Stimulated activated naive CD4-positive, alpha-beta T cell treated with Interleukin-2 at 50 U/mL for 16 hours (primary cell): ENCODE measurements around the gene ACOX2.
"Not testable (repeated sequence)": the region's sequence is repeated elsewhere in the genome, so short reads cannot be mapped to it uniquely, and the experiment has no call there.

Source experiments
- DNase-seq: peaks from one replicate; lab custom pipeline; 2025; lab: John Stamatoyannopoulos, UW

The ACOX2 gene

DNA sequence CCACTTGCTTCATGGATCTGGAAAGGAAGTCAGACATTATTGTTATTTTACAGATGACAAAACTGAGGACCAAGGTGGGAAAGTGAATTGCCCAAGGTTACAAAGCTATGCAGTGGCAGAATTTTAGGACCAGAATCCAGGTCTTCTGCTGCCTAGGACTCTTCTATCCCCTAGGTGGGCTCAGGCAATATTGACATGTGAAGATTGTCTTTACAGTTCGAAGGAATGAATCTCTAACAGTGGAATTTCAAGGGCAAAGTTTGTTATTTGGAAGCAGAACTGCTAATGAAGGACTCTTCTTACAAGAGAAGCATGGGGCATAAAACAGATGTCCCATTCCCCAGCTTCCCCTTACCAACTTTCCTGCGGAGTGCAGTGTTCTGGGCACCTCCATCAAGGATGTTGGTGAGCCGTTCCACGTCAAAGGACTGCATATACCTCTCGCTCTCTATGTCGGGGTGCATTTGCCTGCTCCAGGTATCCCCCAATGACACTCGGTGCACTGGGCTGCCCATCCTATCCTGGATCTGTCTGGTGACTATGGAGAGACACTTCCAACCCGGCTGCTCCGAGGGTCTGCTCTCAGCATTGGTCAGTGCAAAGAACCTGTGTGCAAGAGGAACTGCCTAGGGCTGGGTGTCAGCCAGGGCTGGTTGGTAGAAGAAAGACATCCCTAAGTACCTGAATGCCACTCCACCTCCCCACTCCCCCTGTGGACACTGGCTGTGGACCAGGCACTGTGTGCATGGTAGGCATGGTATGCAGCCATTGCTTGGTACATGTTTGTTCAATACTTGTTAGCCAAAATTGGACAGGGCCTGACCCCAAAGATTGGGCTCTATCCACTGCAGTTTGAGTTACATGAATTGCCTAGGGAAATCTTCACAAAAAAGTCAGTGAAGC lies 2.1 kb downstream of the ACOX2 start:
- DNase-seq, result no peak

GRCh38 chr3:58532794-58533220 lies 4.2 kb downstream of the ACOX2 start:
- DNase-seq, result peak; percentile 73

- no peak for DNase-seq
Measured at GRCh38 chr3:58531956-58532355, 5.0 kb downstream of the ACOX2 start.

- no peak for DNase-seq
Measured at GRCh38 chr3:58531555-58531954, 5.4 kb downstream of the ACOX2 start.

- DNase-seq, result no peak
Measured at GRCh38 chr3:58530354-58530865, 6.6 kb downstream of the ACOX2 start.

DNA sequence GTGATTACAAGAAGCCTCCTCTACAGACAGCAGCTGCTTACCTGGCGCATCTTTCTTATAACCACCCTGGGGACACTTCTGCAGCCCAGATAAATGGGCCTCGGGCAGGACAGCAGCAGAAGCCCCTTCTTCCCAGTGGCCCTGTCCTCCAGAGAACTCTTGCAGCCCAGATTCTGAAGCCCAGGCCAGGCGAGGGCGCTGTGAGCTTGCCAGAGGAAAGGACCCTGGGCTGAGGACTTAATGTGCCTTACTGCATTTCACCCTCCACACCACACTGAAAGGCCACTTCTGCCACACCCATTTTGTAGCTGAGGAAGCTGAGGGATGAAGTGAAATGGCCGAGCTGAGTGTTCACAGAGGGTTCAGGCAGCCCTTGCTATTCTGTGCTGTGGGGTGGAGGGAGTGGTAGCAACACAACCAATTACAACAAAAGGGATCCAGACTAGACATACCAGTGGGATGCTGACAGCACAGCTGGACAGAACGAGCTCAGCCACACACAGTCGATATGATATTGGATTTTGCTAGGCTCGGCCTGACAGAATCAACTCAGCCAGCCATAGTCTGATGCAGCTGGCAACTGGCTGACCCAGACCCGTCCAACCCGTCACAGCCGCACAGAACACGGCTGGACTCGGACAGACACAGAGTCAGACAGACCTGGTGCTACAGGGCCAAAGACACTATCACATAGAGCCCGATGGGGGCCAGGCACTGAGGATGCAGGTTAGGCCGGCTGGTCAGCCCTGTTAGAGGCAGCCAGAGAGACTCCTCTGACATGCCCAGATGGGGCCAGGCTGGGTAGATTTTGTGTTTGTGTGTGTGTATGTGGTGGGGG lies 7.3 kb downstream of the ACOX2 start:
- no peak for DNase-seq

DNA sequence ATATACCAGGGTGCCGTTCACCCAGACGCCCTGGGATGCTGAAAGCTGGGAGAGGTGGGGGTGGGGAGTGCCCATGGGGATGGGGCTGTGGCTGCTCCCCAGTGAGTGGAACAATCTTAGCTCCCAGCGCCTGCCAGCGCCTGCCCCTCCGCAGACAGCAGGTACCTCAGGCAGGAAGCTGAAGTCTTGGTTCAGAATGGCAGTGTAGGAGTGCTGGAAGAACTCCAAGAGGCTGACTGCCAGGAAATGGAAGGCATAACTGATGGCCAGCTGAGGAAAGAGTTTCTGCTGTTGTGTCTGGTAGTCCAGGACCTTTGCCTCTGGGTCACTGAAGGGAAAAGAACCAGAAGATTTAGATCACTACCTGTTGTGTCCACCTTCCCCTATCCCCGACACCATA lies 8.4 kb downstream of the ACOX2 start:
- DNase-seq, result no peak

GRCh38 chr3:58527440-58527839 lies 9.6 kb downstream of the ACOX2 start:
- DNase-seq, result not testable (repeated sequence)

DNA sequence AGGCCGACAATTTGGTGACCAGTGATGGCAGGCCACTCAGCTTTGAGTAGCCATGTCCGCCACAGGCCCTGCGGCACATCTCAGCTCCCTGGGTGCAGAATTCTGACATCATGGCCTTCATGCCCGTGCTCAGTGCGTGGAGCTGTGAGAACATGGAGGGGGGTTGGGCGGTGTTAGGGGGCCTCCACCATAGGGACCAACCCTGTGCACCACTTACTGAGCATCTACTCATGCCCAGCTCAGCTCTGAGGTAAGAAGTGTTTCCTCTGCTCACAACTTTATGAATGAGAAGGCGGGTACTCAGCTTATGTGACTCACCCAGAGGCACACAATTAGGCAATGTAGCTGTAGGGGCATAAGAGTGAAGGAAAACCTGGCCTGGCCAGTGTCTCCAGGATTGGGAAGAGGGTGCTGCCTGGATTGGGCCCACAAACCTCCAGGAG lies 10.5 kb downstream of the ACOX2 start:
- no peak for DNase-seq

GRCh38 chr3:58524326-58524888 lies 12.6 kb downstream of the ACOX2 start:
- no peak for DNase-seq

- DNase-seq, result no peak
Measured at GRCh38 chr3:58522759-58523425, 14.1 kb downstream of the ACOX2 start.

- DNase-seq, result no peak
Measured at GRCh38 chr3:58521917-58522631, 14.9 kb downstream of the ACOX2 start.

- no peak for DNase-seq
Measured at GRCh38 chr3:58521336-58521670, 15.7 kb downstream of the ACOX2 start.

DNA sequence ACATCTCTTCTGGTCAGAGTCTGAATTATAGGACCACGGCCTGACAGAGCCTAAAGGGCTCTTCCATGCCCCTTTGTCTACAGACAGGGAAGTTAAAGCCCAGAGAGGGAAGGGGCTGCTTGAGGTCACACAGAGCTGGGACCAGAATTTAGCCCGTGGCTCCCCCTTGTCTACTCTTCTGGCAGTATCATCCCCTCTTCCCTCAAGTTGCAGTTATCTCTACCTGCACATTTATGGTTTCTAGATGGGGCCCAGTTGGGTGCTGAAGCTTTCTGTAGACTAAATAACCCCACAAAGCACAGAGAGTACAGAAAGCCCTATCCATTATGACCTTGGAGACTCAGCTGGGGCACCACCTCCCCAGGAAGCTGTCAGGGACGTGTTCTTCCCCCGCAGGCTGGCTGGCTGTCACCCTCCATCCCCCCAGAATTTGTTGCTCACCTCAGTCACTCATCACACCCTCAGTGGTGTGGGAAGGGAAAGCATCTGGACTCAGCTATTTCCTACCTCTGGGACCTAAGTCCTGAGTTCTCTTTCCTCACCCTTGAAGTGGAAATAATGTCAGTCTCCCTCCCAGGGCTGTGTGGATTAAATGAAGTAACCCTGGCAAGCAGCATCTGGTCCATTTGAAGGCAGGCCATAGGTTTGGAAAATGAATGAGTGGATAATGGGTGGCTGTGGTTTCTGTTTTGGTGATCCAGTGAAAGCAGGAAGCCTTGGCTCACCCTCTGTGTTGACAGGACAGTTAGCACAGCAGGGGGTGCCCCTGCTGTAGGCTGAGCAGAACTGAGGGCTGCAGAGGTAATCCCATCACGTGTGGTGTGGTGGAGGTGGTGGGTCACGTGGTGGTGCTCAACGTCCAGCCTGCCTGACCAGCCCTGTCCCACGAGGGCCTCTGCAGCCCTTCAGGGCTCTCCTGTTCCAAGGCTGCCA lies 16.3 kb downstream of the ACOX2 start:
- DNase-seq, result no peak

- DNase-seq, result no peak
Measured at GRCh38 chr3:58519668-58520402, 17.2 kb downstream of the ACOX2 start.

DNA sequence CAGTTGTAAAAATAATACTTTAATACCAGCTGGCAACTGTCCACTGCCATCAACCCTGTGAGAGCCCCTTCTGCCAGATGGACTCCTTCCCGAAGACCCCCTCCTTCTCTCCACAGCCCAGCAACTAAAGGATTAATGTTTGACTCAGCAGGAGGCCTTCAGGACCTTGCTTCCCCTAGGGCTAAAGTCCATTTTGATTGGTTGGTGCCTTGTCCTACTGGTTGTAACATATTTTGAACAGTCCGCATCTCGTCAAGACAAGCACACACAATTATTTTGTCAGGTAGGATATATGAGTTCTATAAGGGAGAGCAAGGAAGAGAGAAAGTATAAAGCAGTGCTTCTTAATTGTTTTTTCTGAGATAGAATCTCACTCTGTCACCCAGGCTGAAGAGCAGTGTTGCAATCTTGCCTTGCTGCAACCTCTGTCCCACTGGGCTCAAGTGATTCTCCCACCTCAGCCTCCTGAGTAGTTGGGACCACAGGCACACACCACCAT lies 18.6 kb downstream of the ACOX2 start:
- DNase-seq, result no peak

DNA sequence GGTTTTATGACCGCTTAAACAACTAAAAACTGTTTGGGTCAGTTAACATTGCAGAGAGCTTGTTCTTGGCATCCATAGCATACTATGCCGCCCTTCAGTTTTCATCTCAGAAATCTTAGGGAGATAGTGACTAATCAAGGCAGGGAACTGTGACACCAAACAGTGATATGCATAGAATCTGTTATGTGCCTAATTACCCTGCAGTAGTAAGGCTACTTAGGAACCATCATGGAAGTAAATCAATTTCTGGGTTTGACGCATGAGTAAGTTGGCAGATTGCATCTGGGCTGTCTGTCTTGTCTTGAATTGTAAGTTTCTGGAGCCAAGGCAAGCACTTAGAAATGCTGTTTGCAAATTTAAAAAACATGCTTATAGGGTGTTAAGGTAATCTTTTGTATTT lies 22.6 kb downstream of the ACOX2 start:
- no peak for DNase-seq

DNA sequence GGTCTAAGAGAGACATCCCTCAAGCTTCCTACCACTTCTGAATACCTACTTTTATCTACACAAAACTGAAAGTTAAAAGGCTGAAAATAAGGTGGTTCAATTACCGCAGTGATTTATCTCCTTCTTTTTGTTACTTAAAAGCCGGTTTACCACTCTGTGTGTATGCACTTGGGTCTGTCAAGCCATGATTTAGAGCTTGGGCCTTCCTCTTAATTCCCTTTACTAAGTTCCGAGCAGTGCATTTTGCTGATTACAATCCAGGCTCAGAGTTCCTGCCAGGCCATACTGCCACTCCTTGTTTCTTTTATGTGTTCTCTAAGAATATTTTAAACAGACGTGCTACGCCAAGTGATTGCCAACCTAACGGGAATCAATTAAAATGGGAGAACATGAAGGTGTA lies 28.6 kb downstream of the ACOX2 start:
- no peak for DNase-seq

DNA sequence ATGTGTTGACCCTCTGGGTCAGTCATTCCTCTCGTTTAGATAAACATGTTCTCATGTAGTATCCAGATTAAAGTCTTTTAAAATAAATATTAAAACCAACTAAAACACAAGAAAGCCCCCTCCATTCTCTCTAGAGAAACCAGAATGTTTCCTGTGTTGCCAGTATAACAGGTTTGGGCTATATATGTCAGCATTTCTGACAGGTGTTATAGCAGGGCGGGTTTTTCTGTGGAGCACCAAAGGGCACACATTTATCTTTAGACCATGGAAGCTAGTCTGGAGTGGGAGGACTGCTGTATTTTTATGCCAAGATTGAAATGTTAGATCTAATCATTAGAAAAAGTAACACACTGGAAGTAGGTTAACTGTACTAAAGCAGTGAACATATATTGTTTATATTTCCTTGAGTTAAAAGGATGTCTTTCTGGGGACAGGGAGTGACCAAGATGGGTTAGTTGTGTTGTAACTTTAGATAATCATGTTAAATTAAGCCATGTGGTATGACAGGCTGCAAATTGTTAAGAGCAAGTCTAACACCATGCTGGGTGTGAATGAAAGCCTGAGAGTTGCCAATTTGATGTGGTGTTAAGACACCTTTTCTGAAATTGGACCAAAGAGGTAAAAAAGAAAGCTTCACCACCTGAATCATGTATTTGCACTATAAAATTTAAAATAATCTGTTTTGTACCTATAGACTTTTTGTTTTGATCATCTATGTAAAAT lies 29.5 kb downstream of the ACOX2 start:
- DNase-seq, result no peak
